ENCODE data around the gene MAGED1.

DNA sequence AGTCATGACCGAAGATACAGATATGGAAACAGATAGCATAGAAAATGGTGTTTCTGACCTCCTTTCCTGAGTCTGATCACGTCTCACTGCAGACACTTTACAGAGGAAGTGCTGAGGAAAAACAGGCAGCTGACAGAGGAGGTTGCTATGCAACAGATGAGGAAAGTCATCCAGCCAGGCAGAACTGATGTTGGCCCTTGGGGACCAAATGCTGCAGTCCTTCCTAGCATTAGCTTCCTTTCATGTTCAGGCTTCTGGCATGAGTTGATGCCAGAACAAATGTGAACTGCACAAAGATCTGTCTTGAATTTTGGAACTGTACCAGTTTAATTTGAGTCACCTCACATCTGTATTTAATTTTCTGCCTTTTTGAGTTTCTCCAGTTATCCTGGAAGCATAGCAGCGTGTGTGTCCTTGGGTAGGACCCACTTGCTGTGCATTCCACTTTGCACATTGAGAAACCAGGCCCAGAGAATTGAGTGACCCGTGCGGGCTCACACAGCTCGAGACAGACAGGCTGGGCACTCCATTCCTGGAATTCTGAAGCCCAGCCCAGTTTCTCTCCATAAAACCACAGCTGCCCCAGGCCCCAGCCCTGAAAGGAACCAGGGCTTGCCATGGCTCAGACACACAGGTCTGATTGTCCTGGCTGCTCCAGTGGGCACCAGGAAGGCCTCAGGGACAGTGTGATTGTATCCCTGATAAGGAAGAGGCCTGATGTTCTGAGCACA lies 1.4 kb upstream of the MAGED1 start:
- TF ChIP-seq, protein P1, sequence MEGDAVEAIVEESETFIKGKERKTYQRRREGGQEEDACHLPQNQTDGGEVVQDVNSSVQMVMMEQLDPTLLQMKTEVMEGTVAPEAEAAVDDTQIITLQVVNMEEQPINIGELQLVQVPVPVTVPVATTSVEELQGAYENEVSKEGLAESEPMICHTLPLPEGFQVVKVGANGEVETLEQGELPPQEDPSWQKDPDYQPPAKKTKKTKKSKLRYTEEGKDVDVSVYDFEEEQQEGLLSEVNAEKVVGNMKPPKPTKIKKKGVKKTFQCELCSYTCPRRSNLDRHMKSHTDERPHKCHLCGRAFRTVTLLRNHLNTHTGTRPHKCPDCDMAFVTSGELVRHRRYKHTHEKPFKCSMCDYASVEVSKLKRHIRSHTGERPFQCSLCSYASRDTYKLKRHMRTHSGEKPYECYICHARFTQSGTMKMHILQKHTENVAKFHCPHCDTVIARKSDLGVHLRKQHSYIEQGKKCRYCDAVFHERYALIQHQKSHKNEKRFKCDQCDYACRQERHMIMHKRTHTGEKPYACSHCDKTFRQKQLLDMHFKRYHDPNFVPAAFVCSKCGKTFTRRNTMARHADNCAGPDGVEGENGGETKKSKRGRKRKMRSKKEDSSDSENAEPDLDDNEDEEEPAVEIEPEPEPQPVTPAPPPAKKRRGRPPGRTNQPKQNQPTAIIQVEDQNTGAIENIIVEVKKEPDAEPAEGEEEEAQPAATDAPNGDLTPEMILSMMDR (IDR thresholded peaks at IDR 0.05 in 8 of 11, conservative IDR thresholded peaks at IDR 0.05 in 3 of 11): no peak
- TF ChIP-seq POLR2A (IDR thresholded peaks at IDR 0.05): no peak
